ENCODE measurements around the gene C20orf204. TPM values are rescaled to one million over a fixed set of nuclear protein-coding genes. Genes with fewer than 3 reads are reported as not detected.

The C20orf204 gene
- total and polyA plus RNA-seq, 8 donors, result 0.31 to 3.7 (median 0.79) TPM

- peak in 1 of 4 donors; percentile 19 for ATAC-seq
- DNase-seq, result no peak
- Histone ChIP-seq H3K4me3 (no peak overlapping the region), H3K27me3 (no peaks in the 10 kb centered on the region), H3K9me3 (no peaks in the 10 kb centered on the region), H3K27ac (no peak overlapping the region), H3K36me3 (no peaks in the 10 kb centered on the region), H3K4me1 (no peaks in the 10 kb centered on the region)
- 36 to 45% methylated on average over 22 of the region's 22 CpGs for WGBS, 2 donors
- FAIRE-seq, result no peak
- intact Hi-C loops (cut with DNase I), result no loop called here
- TF ChIP-seq CTCF (IDR thresholded peaks at IDR 0.05), result no peak
These were observed 20.1 kb downstream of the C20orf204 start for GRCh38 chr20:64055893-64056638.

- TF ChIP-seq CTCF (IDR thresholded peaks at IDR 0.05), result no peak
- no peak for ATAC-seq
These were observed 20.6 kb downstream of the C20orf204 start for GRCh38 chr20:64056639-64056888.

GRCh38 chr20:64056889-64057627 is 21.1 kb downstream of the C20orf204 start:
- H3K4me3 ChIP-seq, result no peak overlapping the region
- intact Hi-C loops (cut with DNase I), result no loop called here
- ATAC-seq, result no peak
- H3K27ac ChIP-seq, result no peak overlapping the region
- TF ChIP-seq CTCF (IDR thresholded peaks at IDR 0.05), result no peak
- no peaks in the 10 kb centered on the region for H3K9me3 ChIP-seq
- H3K4me1 ChIP-seq, result no peaks in the 10 kb centered on the region
- FAIRE-seq, result no peak
- 54 to 57% methylated on average over 39 of the region's 39 CpGs for WGBS, 2 donors
- H3K27me3 ChIP-seq, result no peaks in the 10 kb centered on the region
- no peaks in the 10 kb centered on the region for H3K36me3 ChIP-seq
- DNase-seq, result no peak

More at GRCh38 chr20:64056639-64056888, 20.6 kb downstream of the C20orf204 start:
- H3K4me3 ChIP-seq, result no peak overlapping the region
- no peak overlapping the region for H3K27ac ChIP-seq
- H3K36me3 ChIP-seq, result no peaks in the 10 kb centered on the region
- H3K9me3 ChIP-seq, result no peaks in the 10 kb centered on the region
- no peaks in the 10 kb centered on the region for H3K27me3 ChIP-seq
- WGBS, 2 donors, result 42 to 44% methylated on average over 7 of the region's 7 CpGs
- FAIRE-seq (no peak), DNase-seq (no peak)
- no peaks in the 10 kb centered on the region for H3K4me1 ChIP-seq
- intact Hi-C loops (cut with DNase I), result no loop called here

- no peaks in the 10 kb centered on the region for H3K36me3 ChIP-seq
- no peak overlapping the region for H3K4me3 ChIP-seq
- FAIRE-seq (no peak), DNase-seq (peak in 5 of 6 donors; percentile 61 to 91 (median 81)), ATAC-seq (peak; percentile 67 to 85 (median 78))
- intact Hi-C loops (cut with DNase I), result no loop called here
- peak; percentile 81 to 90 (median 86) for TF ChIP-seq CTCF (IDR thresholded peaks at IDR 0.05)
- H3K4me1 ChIP-seq, result peaks cover 0 to 4% (median 0%) of the 10 kb centered on the region in 3 donors
- no peak overlapping the region for H3K27ac ChIP-seq
- no peaks in the 10 kb centered on the region for H3K27me3 ChIP-seq
- whole genome bisulfite sequencing, 2 donors, result 24 to 28% methylated on average over 33 of the region's 33 CpGs
- no peaks in the 10 kb centered on the region for H3K9me3 ChIP-seq
These were observed 21.9 kb downstream of the C20orf204 start for GRCh38 chr20:64057628-64058498.

Measured in pancreas (tissue), 10 donors.